Brain microvascular endothelial cell (primary cell): Measurements from ENCODE around the gene PON2.

Experiments
- DNase-seq: peaks from one replicate; pipeline ENCODE4 v3.0.0-alpha.2; 2020
- H3K27ac ChIP-seq: fragments of 250-450 bp; sonication (Bioruptor Pico); 2 replicates; pipeline ENCODE4 v1.5.1; 2020; ENCODE audit warnings: mild to moderate bottlenecking, moderate library complexity
- H3K27me3 ChIP-seq: fragments of 250-450 bp; sonication (Bioruptor Pico); replicated peaks from 2 replicates; pipeline ENCODE4 v1.5.1; 2020; ENCODE audit warnings: mild to moderate bottlenecking
- H3K36me3 ChIP-seq: fragments of 250-450 bp; sonication (Bioruptor Pico); replicated peaks from 2 replicates; pipeline ENCODE4 v1.5.1; 2020; ENCODE audit warnings: mild to moderate bottlenecking
- H3K4me3 ChIP-seq: 2 replicates; pipeline ENCODE4 v1.5.1; 2011; ENCODE audit warnings: low read depth, mild to moderate bottlenecking, control low read depth, low read length, moderate library complexity
- CTCF ChIP-seq: IDR thresholded peaks from 2 replicates; pipeline ENCODE4 v1.5.1; 2011; ENCODE audit warnings: low read depth, mild to moderate bottlenecking, moderate library complexity, low read length, control low read depth, inconsistent platforms; ENCODE audit errors: missing control alignments
- in situ Hi-C: cut with HindIII; loops from 2 replicates; pipeline ENCODE4 v1.10.0; 2017; ENCODE audit warnings: low sequenced_read_pairs, low pct_ligation_motif_present

Gene PON2

DNA sequence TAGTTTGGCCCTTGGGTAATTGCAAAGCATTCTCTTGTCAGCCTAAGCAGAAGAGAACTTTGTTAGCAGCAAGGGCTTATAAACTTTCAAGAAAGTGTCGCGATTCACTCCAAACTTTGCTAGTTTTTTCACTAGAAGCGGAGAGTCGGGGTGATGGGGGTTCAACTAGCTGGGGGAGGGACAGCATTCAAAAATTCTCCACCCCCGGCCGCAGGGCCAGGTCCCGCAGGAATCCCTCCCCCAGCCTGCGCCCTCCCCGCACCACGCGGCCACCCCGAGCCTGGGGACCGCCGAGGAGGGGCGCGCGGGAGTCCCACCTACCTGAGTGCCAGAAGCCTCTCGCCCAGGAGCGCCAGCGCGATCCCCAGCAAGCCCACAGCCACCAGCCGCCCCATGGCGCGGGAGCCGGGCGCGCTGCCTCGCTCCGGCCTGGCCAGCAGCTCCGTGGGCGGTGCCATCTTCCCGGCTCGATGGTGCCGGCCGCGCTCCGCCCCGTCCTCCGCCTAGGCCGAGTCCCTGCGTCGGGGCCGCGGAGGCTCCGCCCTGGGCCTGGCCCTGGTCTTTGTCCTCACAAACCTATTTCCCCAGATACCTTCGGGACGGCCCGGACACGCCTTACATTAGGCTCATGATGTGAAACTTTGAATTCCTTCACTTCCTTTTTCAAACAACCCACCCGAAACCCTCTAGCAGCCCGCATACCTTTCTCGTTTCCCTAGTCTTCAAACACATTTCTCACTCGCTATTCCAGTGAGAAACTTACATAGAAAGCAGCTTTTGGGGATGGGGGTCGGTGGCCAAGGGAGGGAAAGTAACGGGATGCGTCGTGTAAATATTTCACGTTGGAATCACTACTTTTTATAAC is at the start of gene PON2:
TSS of gene PON2 (minus strand) at position 472 of the 865 bp plus-strand sequence. CDS start at position 395, 77 bp downstream.
- Histone ChIP-seq H3K27ac (peak within 1 kb of the TSS; percentile 97), H3K4me3 (peak within 1 kb of the TSS; percentile 68), H3K27me3 (no peaks in the 10 kb centered on the region), H3K36me3 (no peaks in the 10 kb centered on the region)
- peak; percentile 75 for DNase-seq
- TF ChIP-seq CTCF: no peak
- in situ Hi-C loops: no loop called here

GRCh38 chr7:95482424-95482823 is 47.6 kb upstream of the PON2 start:
- no peak for TF ChIP-seq CTCF

GRCh38 chr7:95481271-95482165 is 46.7 kb upstream of the PON2 start:
- Histone ChIP-seq H3K27me3 (no peaks in the 10 kb centered on the region), H3K27ac (no peak overlapping the region), H3K4me3 (no peak overlapping the region), H3K36me3 (no peaks in the 10 kb centered on the region)
- in situ Hi-C loops: loop anchor here (25.0 kb wide), 1 partner anchor 1044 kb away; no protein-coding TSS in a partner anchor
- no peak for TF ChIP-seq CTCF
- no peak for DNase-seq

More at GRCh38 chr7:95482424-95482823, 47.6 kb upstream of the PON2 start:
- in situ Hi-C loops: loop anchor here (25.0 kb wide), 1 partner anchor 1045 kb away; no protein-coding TSS in a partner anchor
- H3K27me3 ChIP-seq: no peaks in the 10 kb centered on the region
- H3K27ac ChIP-seq: no peak overlapping the region
- no peak for DNase-seq
- H3K4me3 ChIP-seq: no peak overlapping the region
- no peaks in the 10 kb centered on the region for H3K36me3 ChIP-seq

DNA sequence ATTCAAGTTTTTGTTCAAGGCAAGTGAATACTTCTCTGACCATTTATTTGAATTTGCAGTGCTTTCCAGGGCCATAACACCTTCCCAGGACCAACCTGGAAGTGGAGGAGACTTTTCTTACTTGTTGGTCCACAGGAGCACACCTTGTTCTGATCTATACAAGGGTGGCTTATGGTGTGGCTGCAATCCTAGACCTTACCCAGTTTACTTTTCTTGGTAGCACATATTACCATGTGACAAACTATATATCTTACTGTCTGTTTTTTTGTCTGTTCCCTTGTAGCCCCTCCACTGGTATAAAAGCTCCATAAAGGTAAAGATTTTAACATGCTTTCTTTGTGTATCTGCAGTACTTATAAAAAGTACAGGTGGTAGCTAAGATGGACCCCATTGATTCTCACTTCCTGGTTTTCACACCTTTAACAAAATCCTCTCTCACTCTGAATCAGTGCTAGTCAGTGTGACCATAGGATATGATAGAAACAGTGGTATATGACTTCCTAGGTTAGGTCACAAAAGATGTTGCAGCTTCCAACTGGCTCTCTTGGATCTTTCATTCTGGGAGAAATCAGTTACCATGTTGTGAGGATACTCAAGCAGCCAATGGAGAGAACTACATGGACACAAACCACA is 45.3 kb upstream of the PON2 start:
- Histone ChIP-seq H3K4me3 (no peak overlapping the region), H3K27me3 (no peaks in the 10 kb centered on the region), H3K27ac (no peak overlapping the region), H3K36me3 (no peaks in the 10 kb centered on the region)
- TF ChIP-seq CTCF: no peak
- in situ Hi-C loops: loop anchor here (25.0 kb wide), 1 partner anchor 1043 kb away; no protein-coding TSS in a partner anchor
- DNase-seq: no peak

GRCh38 chr7:95478272-95479037 is 43.6 kb upstream of the PON2 start:
- no peak overlapping the region for H3K27ac ChIP-seq
- DNase-seq: peak; percentile 25
- H3K36me3 ChIP-seq: no peaks in the 10 kb centered on the region
- H3K4me3 ChIP-seq: no peak overlapping the region
- in situ Hi-C loops: loop anchor here (25.0 kb wide), 1 partner anchor 1041 kb away; no protein-coding TSS in a partner anchor
- no peaks in the 10 kb centered on the region for H3K27me3 ChIP-seq
- TF ChIP-seq CTCF: peak; percentile 68
